Iris pigment epithelial cell (primary cell): ENCODE data around the gene CLCN6.

Experiments
- DNase-seq: peaks from one replicate; pipeline ENCODE4 v3.0.0-alpha.2; 2011; ENCODE audit warnings: low read depth

The CLCN6 gene

DNA sequence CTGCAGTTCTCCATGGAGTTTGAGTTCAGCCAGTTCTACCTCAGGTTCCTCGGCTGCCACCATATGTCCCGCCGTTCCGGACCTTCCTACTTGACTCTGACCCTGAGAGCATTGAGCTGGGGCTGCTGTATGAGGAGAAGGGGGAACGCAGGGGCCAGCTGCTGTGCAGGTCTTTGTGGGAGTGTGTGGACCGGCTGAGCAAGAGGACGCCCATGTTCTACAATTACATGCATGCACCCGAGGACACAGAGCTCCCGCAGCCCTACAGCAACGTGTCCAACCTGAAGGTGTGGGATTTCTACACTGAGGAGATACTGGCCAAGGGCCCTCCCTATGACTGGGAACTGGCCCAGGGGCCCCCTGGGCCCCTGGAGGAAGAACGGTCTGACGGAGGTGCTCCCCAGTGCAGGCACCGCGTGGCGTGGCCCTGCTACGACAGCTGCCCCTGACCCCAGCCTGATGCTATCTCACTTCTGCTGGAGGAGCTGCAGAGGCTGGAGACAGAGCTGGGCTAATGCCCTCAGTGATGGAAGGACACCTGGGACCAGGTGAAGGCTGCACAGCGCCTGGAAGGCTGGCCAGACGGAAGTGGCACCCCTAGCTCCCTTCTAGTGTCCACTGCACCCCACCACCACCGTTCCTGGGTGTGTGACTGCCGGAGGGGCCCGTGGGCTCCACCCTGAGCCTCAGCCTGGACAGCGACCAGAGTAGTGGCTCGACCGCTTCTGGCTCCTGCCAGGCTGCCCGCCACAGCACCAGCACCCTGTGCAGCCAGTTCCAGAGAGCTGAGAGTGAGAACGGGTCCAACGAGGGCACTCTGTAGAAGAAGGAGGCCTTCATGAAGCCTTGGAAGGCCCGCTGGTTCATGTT lies 73.6 kb downstream of the CLCN6 start:
- no peak for DNase-seq

DNA sequence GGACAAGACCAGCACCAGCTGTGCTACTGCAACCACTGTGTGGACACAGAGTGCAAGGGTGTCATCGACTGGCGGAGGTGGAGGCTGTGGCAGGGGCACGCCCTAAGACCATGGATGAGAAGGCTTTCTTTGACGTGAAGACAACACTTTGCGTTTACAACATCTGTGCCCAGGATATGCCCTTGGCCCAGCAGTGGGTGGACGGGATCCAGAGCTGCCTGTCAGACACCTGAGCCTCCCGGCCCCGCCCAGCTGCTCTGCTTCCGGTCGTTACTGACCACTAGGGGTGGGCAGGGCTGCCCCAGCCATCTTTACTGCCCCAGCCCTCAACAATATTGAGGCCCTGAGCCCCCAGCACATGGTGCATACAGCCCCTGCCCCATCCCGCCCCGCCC lies 74.2 kb downstream of the CLCN6 start:
- DNase-seq, result no peak

DNA sequence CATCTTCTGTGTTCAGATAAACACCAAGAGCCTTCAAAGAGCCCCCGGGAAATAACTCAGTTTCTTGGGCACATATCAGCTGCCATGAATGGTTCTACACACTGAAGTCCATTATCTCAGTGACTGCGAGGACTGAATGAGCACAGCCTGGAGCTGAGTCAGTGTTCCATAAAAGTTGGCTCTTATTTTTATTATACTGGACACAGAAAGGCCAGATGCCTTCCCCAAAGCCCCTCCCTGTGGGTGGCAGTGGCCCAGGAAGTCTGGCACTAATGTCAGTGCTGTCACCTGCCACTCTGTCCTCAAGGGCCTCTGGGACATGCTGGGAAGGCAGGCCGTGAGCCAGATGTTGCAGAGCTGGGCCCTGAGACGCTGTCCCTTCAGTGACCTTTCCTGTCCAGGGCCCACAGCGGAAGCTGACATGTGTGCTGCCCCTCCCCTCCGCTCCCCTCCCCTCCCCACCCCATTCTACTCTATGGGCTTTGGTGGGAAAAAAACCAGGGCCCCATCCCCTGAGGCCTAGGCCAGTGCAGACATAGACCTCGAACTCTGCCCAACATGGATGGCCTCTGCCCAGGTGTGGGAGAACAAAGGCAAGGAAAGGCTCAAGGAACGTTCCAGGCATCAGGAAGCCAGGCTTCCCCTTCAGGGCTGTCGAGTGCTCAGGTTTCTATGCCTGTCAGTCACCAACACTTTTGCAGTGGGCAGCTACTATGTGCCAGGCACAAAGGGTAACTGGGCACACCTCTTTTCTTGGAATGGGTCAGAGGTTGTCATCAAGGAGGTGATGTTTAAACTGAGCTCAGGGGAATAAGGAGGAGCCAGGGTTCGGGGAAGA lies 75.1 kb downstream of the CLCN6 start:
- no peak for DNase-seq

DNA sequence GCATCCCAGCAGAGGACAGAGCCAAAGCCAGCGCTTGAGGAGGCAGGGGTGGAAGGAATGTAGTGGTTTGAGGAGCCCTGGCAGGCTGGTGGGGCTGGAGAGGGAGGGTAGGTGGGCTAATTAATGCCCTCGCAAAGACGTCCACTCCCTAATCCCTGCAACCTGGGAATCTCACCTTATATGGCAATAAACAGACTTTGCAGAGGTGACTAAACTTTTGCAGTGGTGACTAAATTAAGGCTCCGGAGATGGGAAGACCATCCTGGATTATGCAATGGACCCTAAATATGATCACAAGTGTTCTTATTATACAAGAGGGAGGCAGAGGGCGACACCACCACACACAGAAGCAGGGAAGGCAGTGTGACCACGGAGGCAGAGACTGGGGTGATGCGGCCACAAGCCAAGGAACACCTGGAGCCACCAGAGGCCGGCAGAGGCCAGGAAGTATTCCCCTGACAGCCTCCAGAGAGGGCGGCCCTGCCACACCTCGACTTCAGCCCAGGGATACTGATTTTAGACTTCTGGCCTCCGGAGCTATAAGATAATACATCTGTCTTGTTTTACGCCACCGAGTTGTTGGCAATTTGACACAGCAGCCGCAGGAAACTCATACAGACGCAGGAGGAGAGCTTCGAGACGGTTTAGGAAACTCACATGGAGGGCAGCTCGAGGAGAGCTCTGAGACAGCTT lies 75.9 kb downstream of the CLCN6 start:
- DNase-seq, result no peak

DNA sequence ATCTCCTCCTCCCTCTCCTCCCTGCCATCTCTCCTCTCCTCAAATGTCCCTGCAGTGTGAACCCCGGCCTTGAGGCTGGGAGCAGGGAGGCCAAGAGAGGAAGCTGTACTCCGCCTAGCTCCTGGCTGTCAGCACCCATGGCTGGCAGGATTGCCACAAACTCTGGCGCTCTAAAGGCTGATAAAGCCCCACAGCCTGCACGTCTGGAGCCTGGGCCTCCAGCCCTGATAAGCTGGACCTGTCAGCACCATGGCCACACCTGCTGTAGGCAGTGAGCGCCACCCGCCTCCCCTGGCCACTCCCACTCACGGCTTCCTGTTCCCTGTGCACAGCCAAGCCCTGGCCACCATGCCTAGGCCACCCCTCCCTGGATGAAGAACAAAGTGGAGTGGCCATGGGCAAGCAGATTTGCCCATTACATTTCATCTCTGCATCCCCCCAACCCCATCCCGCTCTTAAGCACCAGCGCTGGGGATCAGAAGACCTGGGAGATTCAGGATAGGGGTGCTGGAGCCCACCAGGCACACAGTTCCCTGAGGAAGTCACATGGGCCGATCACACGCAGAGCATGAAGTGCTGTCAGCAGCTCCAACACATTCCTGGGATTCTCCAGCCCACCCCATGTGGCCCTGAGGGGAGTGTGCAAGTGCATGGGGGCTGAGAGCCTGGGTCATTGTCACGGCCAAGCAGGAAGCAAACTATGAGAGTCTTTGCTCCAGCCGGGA lies 77.0 kb downstream of the CLCN6 start:
- DNase-seq, result no peak

DNA sequence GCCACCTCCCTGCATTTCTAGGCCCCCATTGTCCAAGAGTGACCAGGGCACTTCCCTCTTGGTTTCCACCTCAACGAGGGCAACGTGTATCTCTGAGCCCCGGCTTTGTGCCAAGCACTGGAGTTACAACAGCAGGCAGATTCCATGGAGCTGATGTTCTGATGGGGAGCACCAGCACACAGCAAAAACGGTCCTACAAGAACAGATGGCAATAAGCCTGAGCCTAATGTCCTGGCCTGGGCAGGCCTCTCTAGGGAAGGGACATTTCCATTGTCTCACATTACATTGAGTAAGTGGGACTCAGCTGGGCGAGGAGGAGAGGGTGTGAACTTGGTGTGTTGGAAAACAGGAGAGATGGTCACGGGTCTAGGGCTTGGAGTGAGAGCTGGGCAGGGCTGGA lies 79.9 kb downstream of the CLCN6 start:
- DNase-seq, result no peak

DNA sequence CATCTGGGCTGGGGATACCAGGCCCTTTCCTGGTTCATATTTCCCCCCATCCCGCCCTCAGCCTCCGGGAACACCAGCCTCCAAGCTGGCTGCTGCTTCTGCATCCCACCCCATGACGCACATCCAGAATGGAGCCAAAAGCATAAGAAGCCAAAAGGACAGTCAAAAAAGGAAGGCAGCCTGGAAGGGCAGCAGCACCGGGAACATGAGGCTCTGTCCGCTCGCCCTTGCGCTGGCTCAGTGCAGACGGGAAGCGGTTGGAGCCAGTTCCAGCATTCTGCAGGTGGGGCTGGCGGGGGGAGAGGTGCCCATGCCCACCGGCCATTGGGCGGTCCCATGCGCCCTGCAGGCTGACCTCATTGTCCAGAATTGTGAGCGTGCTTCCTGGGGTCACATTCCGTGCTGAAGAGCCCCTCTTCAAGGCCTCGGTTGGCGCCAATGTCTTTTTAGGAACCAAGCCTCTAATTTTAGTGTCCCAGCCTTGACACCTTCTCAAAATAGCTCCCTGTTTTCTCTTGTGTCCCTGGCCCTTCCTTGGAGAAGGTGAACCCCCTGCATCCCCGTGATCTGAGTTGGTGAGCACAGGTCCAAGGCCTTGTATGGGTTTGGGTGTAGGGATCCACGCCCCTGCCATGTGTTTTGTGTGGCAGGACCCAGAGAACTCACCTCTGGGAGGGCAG lies 81.1 kb downstream of the CLCN6 start:
- no peak for DNase-seq

DNA sequence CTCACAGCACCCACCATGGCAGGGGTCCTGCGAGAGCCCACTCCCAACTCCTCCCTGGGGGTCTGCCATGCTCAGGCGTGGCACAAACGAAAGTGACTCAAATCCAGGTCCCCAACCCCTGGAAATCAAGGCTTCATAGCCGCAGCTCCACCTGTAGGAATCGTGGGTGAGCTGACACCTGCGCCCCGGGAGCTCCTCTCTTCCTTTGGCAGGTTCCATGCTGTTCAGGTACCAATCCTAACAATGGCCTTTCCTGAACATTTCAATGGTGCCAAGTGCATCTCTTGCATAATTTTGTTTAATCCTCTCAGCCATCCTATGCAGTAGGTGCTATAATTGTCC lies 81.6 kb downstream of the CLCN6 start:
- DNase-seq, result no peak

DNA sequence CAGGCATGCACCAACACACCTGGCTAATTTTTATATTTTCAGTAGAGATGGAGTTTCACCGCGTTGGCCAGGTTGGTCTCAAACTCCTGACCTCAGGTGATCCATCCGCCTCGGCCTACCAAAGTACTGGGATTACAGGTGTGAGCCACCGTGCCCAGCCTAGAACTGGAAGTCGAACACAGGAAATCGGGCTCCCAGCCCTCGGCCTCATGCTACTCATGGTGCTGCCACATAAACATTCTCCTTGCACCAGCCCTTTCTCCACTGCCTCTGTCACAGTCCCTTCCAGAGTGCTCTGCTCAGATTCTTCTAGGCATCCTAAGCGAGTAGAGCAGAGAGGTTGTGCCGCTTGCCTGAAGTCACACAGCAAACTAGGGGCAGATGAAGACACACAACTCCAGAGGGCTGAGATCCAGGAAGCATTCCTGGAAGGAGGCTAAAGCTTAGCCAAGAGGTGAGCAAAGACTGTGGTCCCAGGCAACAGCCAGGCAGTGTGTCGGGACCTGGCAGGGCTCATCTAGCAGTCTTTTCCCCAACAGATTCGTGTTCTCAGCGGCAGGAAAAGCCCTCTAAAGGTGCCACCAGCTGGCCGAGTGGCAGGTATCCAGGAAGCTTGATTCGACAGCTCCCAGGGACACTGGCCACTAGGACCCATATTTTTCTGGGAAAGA lies 82.3 kb downstream of the CLCN6 start:
- DNase-seq, result no peak

DNA sequence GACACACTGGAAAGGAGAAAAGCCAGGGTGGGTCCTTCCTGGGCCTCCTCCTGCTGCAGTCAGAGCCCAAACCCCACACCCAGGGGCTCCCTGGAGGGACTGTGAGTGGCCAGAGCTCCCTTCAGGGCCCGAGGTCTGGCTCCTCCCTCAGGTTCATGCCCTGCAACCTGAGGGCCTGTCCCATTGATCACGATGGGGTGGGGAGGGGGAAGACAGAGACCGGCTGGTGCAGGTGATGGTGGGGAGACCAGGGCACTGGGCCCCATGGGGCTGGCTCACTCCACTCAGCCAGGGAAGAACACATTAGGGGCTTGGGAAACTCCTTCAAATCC lies 82.9 kb downstream of the CLCN6 start:
- DNase-seq, result no peak

DNA sequence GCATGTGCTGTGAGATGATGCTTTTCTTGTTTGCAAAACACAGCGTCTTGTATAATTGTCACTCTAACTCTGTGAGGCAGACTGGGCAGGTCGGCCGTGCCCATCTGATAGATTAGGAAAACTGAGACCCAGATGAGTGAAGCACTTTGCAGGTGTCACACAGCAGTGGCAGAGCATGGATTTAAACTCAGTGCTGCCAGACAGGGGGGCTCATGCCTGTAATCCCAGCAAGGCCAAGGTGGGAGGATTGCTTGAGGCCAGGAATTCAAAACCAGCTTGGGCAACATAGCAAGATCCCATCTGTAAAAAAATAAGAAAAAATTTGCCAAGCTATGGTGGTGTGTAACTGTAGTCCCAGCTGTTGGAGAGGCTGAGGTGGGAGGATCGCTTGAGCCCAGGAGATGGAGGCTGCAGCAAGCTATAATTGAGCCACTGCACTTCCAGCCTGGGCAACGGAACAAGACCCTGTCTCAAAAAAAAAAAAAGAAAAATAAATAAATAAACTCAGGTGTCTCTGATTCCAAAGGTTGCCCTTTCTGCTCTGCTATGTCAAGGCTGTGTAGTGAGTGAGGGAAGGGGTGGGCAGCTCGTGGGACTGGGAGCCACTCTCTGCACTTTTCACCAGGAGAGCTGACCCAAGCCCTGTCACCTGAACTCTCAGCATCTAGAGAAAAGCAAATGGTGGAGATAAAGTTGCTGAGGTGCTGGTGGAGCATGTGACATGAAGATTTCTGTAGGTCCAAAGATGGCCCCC lies 85.6 kb downstream of the CLCN6 start:
- no peak for DNase-seq
